ENCODE measurements around the gene UBE2O. TPM values are rescaled to one million over a fixed set of nuclear protein-coding genes. Genes with fewer than 3 reads are reported as not detected.

UBE2O gene
- total RNA-seq, 2 donors from 2014 or later: 45.4 to 46.5 TPM

DNA sequence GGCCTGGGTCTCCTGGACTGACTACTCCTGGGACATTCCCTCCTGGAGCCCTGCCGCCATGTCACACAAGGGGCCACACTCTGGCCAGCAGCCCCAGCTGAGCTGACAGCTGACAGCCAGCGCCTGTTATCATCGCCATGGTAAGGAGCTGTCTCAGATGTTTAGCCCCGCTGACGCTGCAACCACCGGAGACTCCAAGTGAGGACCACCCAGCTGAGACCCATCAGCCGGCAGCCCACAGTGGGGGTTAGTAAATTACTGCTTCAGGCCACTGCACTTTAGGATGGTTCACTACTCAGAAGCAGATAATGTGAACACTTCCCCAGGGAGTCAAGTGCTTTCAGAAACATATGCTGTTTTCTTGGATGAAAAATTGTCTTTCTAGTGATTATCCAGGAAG, 83.1 kb downstream of the UBE2O start:
- no peaks in the 10 kb centered on the region for H3K36me3 ChIP-seq (ENCODE audit: control insufficient read depth, insufficient read depth, low read length)
- DNase-seq: no peak
- Mint-ChIP-seq H3K27ac (no peak overlapping the region), H3K9me3 (peaks cover 12% of the 10 kb centered on the region), H3K4me1 (peaks cover 10% of the 10 kb centered on the region), H3K36me3 (ENCODE audit: low read depth) (no peaks in the 10 kb centered on the region), H3K27me3 (ENCODE audit: insufficient read depth) (peaks cover 3% of the 10 kb centered on the region), H3K4me3 (no peak overlapping the region)
- peaks cover 7% of the 10 kb centered on the region for H3K9me3 ChIP-seq (ENCODE audit: control insufficient read depth, low read length)
- no peak for TF ChIP-seq CTCF (conservative IDR thresholded peaks at IDR 0.05)
- peak overlapping the region; percentile 11 for H3K27ac ChIP-seq (ENCODE audit: low read depth, low read length)
- H3K4me3 ChIP-seq (ENCODE audit: low read length): no peak overlapping the region
- H3K27me3 ChIP-seq (ENCODE audit: control insufficient read depth, insufficient read depth, low read length, poor library complexity, severe bottlenecking): no peaks in the 10 kb centered on the region
- no peaks in the 10 kb centered on the region for H3K4me1 ChIP-seq (ENCODE audit: control insufficient read depth, insufficient read depth, low read length)
- H3K9ac ChIP-seq (ENCODE audit: extremely low read depth, low read length, poor library complexity, severe bottlenecking): no peak overlapping the region
- WGBS, 2 experiments (ENCODE audit: insufficient coverage in 1 of 2, insufficient read length in 1 of 2): 74 to 89% methylated on average over 7 of the region's 7 CpGs

GRCh38 chr17:76369379-76369778, 83.6 kb downstream of the UBE2O start:
- no peaks in the 10 kb centered on the region for H3K27me3 ChIP-seq (ENCODE audit: control insufficient read depth, insufficient read depth, low read length, poor library complexity, severe bottlenecking)
- no peak overlapping the region for H3K9ac ChIP-seq (ENCODE audit: extremely low read depth, low read length, poor library complexity, severe bottlenecking)
- Mint-ChIP-seq H3K9me3 (peaks cover 12% of the 10 kb centered on the region), H3K27ac (no peak overlapping the region), H3K4me3 (no peak overlapping the region), H3K36me3 (ENCODE audit: low read depth) (no peaks in the 10 kb centered on the region), H3K4me1 (peaks cover 10% of the 10 kb centered on the region), H3K27me3 (ENCODE audit: insufficient read depth) (peaks cover 3% of the 10 kb centered on the region)
- peaks cover 7% of the 10 kb centered on the region for H3K9me3 ChIP-seq (ENCODE audit: control insufficient read depth, low read length)
- H3K27ac ChIP-seq (ENCODE audit: low read depth, low read length): peak overlapping the region; percentile 11
- H3K4me1 ChIP-seq (ENCODE audit: control insufficient read depth, insufficient read depth, low read length): no peaks in the 10 kb centered on the region
- WGBS, 2 experiments (ENCODE audit: insufficient coverage in 1 of 2, insufficient read length in 1 of 2): 87 to 92% methylated on average over 10 of the region's 10 CpGs
- H3K4me3 ChIP-seq (ENCODE audit: low read length): no peak overlapping the region
- TF ChIP-seq CTCF (conservative IDR thresholded peaks at IDR 0.05): no peak
- no peaks in the 10 kb centered on the region for H3K36me3 ChIP-seq (ENCODE audit: control insufficient read depth, insufficient read depth, low read length)
- no peak for DNase-seq

DNA sequence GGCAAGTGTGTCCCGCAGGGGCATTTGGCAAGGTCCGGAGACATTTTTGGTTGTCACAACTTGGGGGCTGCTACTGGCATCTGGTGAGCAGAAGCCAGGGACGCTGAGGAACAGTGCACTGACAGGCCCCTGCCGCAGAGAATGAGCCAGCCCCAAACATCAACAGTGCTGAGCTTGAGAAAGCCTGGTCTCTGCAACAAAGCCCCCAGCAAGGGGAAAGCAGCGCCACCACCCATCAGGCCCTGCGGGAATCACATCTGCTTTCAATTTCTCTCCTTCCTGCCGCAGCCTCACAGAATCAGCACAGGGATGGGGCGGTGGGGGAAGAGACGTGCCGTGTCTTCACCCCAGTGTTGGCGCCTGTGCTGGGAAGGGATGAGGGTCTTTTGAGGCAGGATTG, 84.4 kb downstream of the UBE2O start:
- no peak for TF ChIP-seq CTCF (conservative IDR thresholded peaks at IDR 0.05)
- no peaks in the 10 kb centered on the region for H3K27me3 ChIP-seq (ENCODE audit: control insufficient read depth, insufficient read depth, low read length, poor library complexity, severe bottlenecking)
- no peak overlapping the region for H3K27ac Mint-ChIP-seq
- 95 to 96% methylated on average over 4 to 11 of the region's 11 CpGs for WGBS, 2 experiments (ENCODE audit: insufficient coverage in 1 of 2, insufficient read length in 1 of 2)
- H3K4me1 Mint-ChIP-seq: peaks cover 7% of the 10 kb centered on the region
- peaks cover 7% of the 10 kb centered on the region for H3K9me3 ChIP-seq (ENCODE audit: control insufficient read depth, low read length)
- H3K9me3 Mint-ChIP-seq: peaks cover 12% of the 10 kb centered on the region
- no peaks in the 10 kb centered on the region for H3K36me3 Mint-ChIP-seq (ENCODE audit: low read depth)
- H3K4me1 ChIP-seq (ENCODE audit: control insufficient read depth, insufficient read depth, low read length): no peaks in the 10 kb centered on the region
- no peak overlapping the region for H3K4me3 Mint-ChIP-seq
- peaks cover 3% of the 10 kb centered on the region for H3K27me3 Mint-ChIP-seq (ENCODE audit: insufficient read depth)
- H3K9ac ChIP-seq (ENCODE audit: extremely low read depth, low read length, poor library complexity, severe bottlenecking): no peak overlapping the region
- no peak overlapping the region for H3K4me3 ChIP-seq (ENCODE audit: low read length)
- no peak overlapping the region for H3K27ac ChIP-seq (ENCODE audit: low read depth, low read length)
- H3K36me3 ChIP-seq (ENCODE audit: control insufficient read depth, insufficient read depth, low read length): no peaks in the 10 kb centered on the region
- no peak for DNase-seq

Data from endodermal cell (in vitro differentiated cells).